Endothelial cell of umbilical vein (primary cell): ENCODE measurements around the gene MIA2. TPM values are rescaled to one million over a fixed set of nuclear protein-coding genes. Genes with fewer than 3 reads are reported as not detected.

ENCODE experiments used
- BruUV-seq: library from RNA; stranded (reverse); fragments of 400-500 nt; replicated peaks from 2 replicates; lab custom pipeline; 2021; lab: Mats Ljungman, UMichigan
- CTCF ChIA-PET: fragments of 300-600, 350-600 bp; sonication (Branson Sonifier 250); formaldehyde crosslinking; loops from one replicate; lab custom pipeline; 2021; ENCODE audit warnings: antibody characterized with exemption, inconsistent platforms; lab: Charles Lee
- POLR2A ChIA-PET: fragments of 300-600, 350-600 bp; sonication (Branson Sonifier 250); formaldehyde crosslinking; loops from one replicate; lab custom pipeline; 2021; ENCODE audit warnings: antibody characterized with exemption, inconsistent platforms; lab: Charles Lee
- DNase-seq: peaks from one replicate; pipeline ENCODE4 v3.0.0-alpha.2; 2011; ENCODE audit warnings: low read depth, low spot score
- FAIRE-seq: peaks from 2 replicates; lab custom pipeline; 2011; peaks lifted over from hg19 to GRCh38; lab: Jason Lieb, UNC
- H2AFZ ChIP-seq: 2 replicates; pipeline ENCODE4 v1.6.0; 2012; ENCODE audit warnings: low read depth, low read length, control low read depth, inconsistent platforms
- H3K27ac ChIP-seq: 2 replicates; pipeline ENCODE4 v1.5.1; 2011; ENCODE audit warnings: low read depth, mild to moderate bottlenecking, control low read depth, low read length, moderate library complexity; ENCODE audit not compliant: insufficient read depth
- H3K27me3 ChIP-seq, 2 experiments: 2 replicates each; pipeline versions ENCODE4 v1.6.0 to v1.6.1; 2011; ENCODE audit warnings: low read length in 2 of 2, mixed read lengths in 1 of 2; ENCODE audit not compliant: control insufficient read depth in 2 of 2, insufficient read depth in 2 of 2
- H3K36me3 ChIP-seq, 2 experiments: 2 replicates in 1 of 2; 3 replicates in 1 of 2; pipeline ENCODE4 v1.5.1; 2011; ENCODE audit warnings: low read length in 2 of 2, mild to moderate bottlenecking in 1 of 2, moderate library complexity in 1 of 2; ENCODE audit not compliant: control insufficient read depth in 2 of 2, insufficient read depth in 2 of 2; ENCODE audit errors: extremely low read depth in 1 of 2
- H3K4me1 ChIP-seq: 3 replicates; pipeline ENCODE4 v1.5.1; 2011; ENCODE audit warnings: mild to moderate bottlenecking, low read length; ENCODE audit not compliant: control insufficient read depth, insufficient read depth; ENCODE audit errors: extremely low read depth
- H3K4me2 ChIP-seq: 2 replicates; pipeline ENCODE4 v1.6.1; 2011; ENCODE audit warnings: low read length, control low read depth, mixed read lengths; ENCODE audit not compliant: insufficient read depth
- H3K4me3 ChIP-seq, 3 experiments: fragments of 200-600 bp in 1 of 3; sonication (generic), shearing (Covaris generic) in 1 of 3; replicated peaks in 1 of 3; 2 replicates each; pipeline ENCODE4 v1.5.1; 2011 to 2016; ENCODE audit warnings: control low read depth in 3 of 3, low read length in 3 of 3, mild to moderate bottlenecking in 2 of 3, inconsistent platforms in 1 of 3, low read depth in 1 of 3, moderate library complexity in 1 of 3; ENCODE audit not compliant: insufficient read depth in 1 of 3
- H3K79me2 ChIP-seq: 2 replicates; pipeline ENCODE4 v1.6.0; 2012; ENCODE audit warnings: low read length, inconsistent platforms; ENCODE audit not compliant: control insufficient read depth, insufficient read depth
- H3K9ac ChIP-seq: replicated peaks from 2 replicates; pipeline ENCODE3; 2011; ENCODE audit warnings: low read length, control low read depth; ENCODE audit not compliant: insufficient read depth; ENCODE audit errors: extremely low read depth
- H3K9me1 ChIP-seq: replicated peaks from 3 replicates; pipeline ENCODE4 v1.6.0; 2011; ENCODE audit warnings: mild to moderate bottlenecking, low read length; ENCODE audit not compliant: control insufficient read depth, insufficient read depth; ENCODE audit errors: extremely low read depth
- H3K9me3 ChIP-seq: replicated peaks from 2 replicates; pipeline ENCODE4 v1.5.1; 2012; ENCODE audit warnings: low read length, inconsistent platforms; ENCODE audit not compliant: control insufficient read depth, insufficient read depth
- H4K20me1 ChIP-seq: replicated peaks from 2 replicates; pipeline ENCODE3; 2011; ENCODE audit warnings: mild to moderate bottlenecking, low read length; ENCODE audit not compliant: control insufficient read depth, insufficient read depth; ENCODE audit errors: extremely low read depth
- CTCF ChIP-seq, 2 donors: IDR thresholded peaks; 1 replicate in 1 of 2; 2 replicates in 1 of 2; pipeline ENCODE4 v1.5.1; 2011; ENCODE audit warnings: low read length in 2 of 2, mild to moderate bottlenecking in 2 of 2, moderate library complexity in 2 of 2, control low read depth in 1 of 2, inconsistent platforms in 1 of 2, low read depth in 1 of 2; ENCODE audit not compliant: insufficient read depth in 1 of 2; ENCODE audit errors: extremely low read depth in 1 of 2
- EZH2 ChIP-seq: IDR thresholded peaks from 2 replicates; pipeline ENCODE4 v1.6.1; 2012; ENCODE audit warnings: borderline replicate concordance, low read depth, mild to moderate bottlenecking, moderate library complexity, low read length, inconsistent platforms; ENCODE audit not compliant: severe bottlenecking
- FOS ChIP-seq: IDR thresholded peaks from 2 replicates; pipeline ENCODE4 v1.6.1; 2011; ENCODE audit warnings: mild to moderate bottlenecking, low read length, moderate library complexity, borderline replicate concordance; ENCODE audit not compliant: insufficient read depth
- GATA2 ChIP-seq: IDR thresholded peaks from 2 replicates; pipeline ENCODE4 v1.7.0; 2011; ENCODE audit warnings: low read depth, mild to moderate bottlenecking, moderate library complexity, mixed read lengths, low read length; ENCODE audit not compliant: insufficient read length, insufficient read depth
- JUN ChIP-seq: IDR thresholded peaks from 2 replicates; pipeline ENCODE4 v1.6.1; 2011; ENCODE audit warnings: borderline replicate concordance, low read depth; ENCODE audit not compliant: insufficient read length, insufficient read depth
- MAX ChIP-seq: IDR thresholded peaks from 2 replicates; pipeline ENCODE4 v1.6.1; 2011; ENCODE audit not compliant: insufficient read depth, insufficient read length
- MYC ChIP-seq: IDR thresholded peaks from one replicate; pipeline ENCODE4 v1.6.1; 2011; ENCODE audit warnings: mild to moderate bottlenecking, low read depth, low read length
- POLR2A ChIP-seq: IDR thresholded peaks from 2 replicates; pipeline ENCODE4 v1.6.1; 2012; ENCODE audit warnings: low read depth, mild to moderate bottlenecking, control low read depth, low read length
- POLR2AphosphoS5 ChIP-seq: IDR thresholded peaks from 2 replicates; pipeline ENCODE4 v1.6.1; 2012; ENCODE audit warnings: low read depth, mild to moderate bottlenecking, control low read depth, low read length, moderate library complexity; ENCODE audit not compliant: insufficient read depth
- dilution Hi-C: fragments of 300-500 bp; cut with MboI; formaldehyde crosslinking; loops from one replicate; pipeline ENCODE4 v1.15.0; 2019; ENCODE audit warnings: low sequenced_read_pairs; ENCODE audit not compliant: extremely low pct_ligation_motif_present
- intact Hi-C: fragments of 100-400 bp; cut with micrococcal nuclease; formaldehyde crosslinking; loops from one replicate; pipeline ENCODE4 v1.10.0; 2022
- polyA plus RNA-seq, 4 experiments: library from polyadenylated mRNA; depleted of rRNA in 3 of 4; stranded (reverse) in 3 of 4; unstranded in 1 of 4; fragments of >200 nt; gene quantifications; 2 replicates each; pipeline versions ENCODE4 v1.2.1 to v1.2.3, GENCODE V29; 2011 to 2012; ENCODE audit warnings: missing spikeins in 1 of 4
- total RNA-seq: library from RNA; stranded (reverse); gene quantifications from 2 replicates; pipeline ENCODE4 v1.2.3, GENCODE V29; 2021

The MIA2 gene
- total and polyA plus RNA-seq, 2 donors (not counting 3 experiments of a cell fraction or from before 2014, with no cell fraction given), result 9.4 to 14.9 TPM

GRCh38 chr14:39342768-39343167 lies 109.1 kb downstream of the MIA2 start:
- Histone ChIP-seq H3K4me2 (no peak overlapping the region), H2AFZ (no peak overlapping the region), H3K27ac (no peak overlapping the region), H3K9me1 (no peaks in the 10 kb centered on the region), H3K4me3 (no peak overlapping the region), H3K79me2 (no peaks in the 10 kb centered on the region), H4K20me1 (no peaks in the 10 kb centered on the region), H3K27me3 (no peaks in the 10 kb centered on the region), H3K4me1 (no peaks in the 10 kb centered on the region), H3K36me3 (no peaks in the 10 kb centered on the region), H3K9me3 (no peaks in the 10 kb centered on the region), H3K9ac (no peak overlapping the region)
- no peak for DNase-seq
- dilution Hi-C loops, result no loop called here
- no TSS peak for BruUV-seq
- peak; percentile 4 for FAIRE-seq
- TF ChIP-seq MYC (no peak), CTCF (IDR thresholded peaks at IDR 0.05; ENCODE audit: extremely low read depth in 1 of 2, insufficient read depth in 1 of 2, low read depth in 1 of 2, low read length in 2 of 2) (no peak), GATA2 (no peak)
- intact Hi-C loops, result no loop called here
- POLR2A ChIA-PET, result no interaction called here
- CTCF ChIA-PET, result interaction anchor here (1.0 to 1.4 kb wide), 2 partner anchors 84 to 173 kb away, joined by 4 read pairs; partner anchors contain the start of gene TRAPPC6B

GRCh38 chr14:39343614-39344013 lies 109.9 kb downstream of the MIA2 start:
- Histone ChIP-seq H3K4me2 (no peak overlapping the region), H3K36me3 (no peaks in the 10 kb centered on the region), H3K9me1 (no peaks in the 10 kb centered on the region), H3K4me1 (no peaks in the 10 kb centered on the region), H3K27ac (no peak overlapping the region), H3K4me3 (no peak overlapping the region), H2AFZ (no peak overlapping the region), H3K9me3 (no peaks in the 10 kb centered on the region), H3K9ac (no peak overlapping the region), H3K27me3 (no peaks in the 10 kb centered on the region), H3K79me2 (no peaks in the 10 kb centered on the region), H4K20me1 (no peaks in the 10 kb centered on the region)
- FAIRE-seq, result no peak
- DNase-seq, result no peak
- ChIA-PET CTCF (interaction anchor here (1.0 to 1.7 kb wide), 3 partner anchors 83 to 240 kb away, joined by 3 to 4 read pairs (median 4); partner anchors contain the start of genes SEC23A and TRAPPC6B), POLR2A (no interaction called here)
- no TSS peak for BruUV-seq
- dilution Hi-C loops (no loop called here), intact Hi-C loops (no loop called here)
- TF ChIP-seq MYC (no peak), GATA2 (no peak), MAX (no peak), FOS (no peak), CTCF (IDR thresholded peaks at IDR 0.05; ENCODE audit: extremely low read depth in 1 of 2, insufficient read depth in 1 of 2, low read depth in 1 of 2, low read length in 2 of 2) (no peak), POLR2A (no peak), JUN (no peak), EZH2 (no peak), POLR2AphosphoS5 (no peak)
